ENCODE results near the gene CD48. TPM values are rescaled to one million over a fixed set of nuclear protein-coding genes. Genes with fewer than 3 reads are reported as not detected.
A peak's percentile ranks its signal among the peaks of the same experiment; 100 is the strongest.
"Not testable (repeated sequence)": the region's sequence is repeated elsewhere in the genome, so short reads cannot be mapped to it uniquely, and the experiment has no call there.

The CD48 gene
- total and polyA plus RNA-seq, 2 experiments from 2014 or later = 0.30 TPM; not detected in 1

DNA sequence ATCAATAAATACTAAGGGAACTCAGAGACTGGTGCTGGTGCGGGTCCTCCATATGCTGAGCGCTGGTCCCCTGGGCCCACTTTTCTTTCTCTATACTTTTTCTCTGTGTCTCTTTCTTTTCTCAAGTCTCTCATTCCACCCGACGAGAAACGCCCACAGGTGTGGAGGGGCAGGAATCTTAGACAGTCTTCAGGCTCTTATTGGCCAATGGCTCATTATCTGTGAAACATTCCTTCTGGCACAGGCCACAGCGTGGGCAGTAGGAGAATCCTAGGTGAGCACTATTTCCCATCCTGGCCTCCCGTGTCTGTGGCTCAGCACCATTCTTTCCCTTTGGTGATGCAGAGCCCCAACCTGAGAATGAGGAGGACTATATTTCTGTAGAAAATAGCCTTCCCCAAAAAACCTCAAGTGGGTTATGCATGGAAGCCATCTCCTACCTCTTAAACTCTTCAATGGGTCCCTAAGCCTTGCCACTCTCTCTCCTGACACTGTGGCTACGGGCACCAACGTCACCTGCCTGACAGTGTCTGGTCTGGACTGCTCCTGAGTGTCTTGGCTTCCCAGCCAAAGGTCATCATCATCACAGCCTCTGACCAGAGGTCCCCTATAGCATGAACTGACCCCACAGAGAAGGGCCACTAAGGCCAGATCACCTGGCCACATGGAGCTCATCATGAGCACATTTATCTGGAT is 58.5 kb downstream of the CD48 start:
- Histone ChIP-seq H3K27me3 (no peaks in the 10 kb centered on the region), H3K9me3 (ENCODE audit: low read depth) (no peaks in the 10 kb centered on the region), H3K27ac (peak overlapping the region; percentile 85), H4K20me1 (ENCODE audit: insufficient read depth, poor library complexity, severe bottlenecking) (no peaks in the 10 kb centered on the region), H3K9me2 (replicated peaks; ENCODE audit: insufficient read depth) (no peaks in the 10 kb centered on the region), H3K4me2 (peak overlapping the region; percentile 2), H3K79me2 (no peaks in the 10 kb centered on the region), H2AFZ (no peak overlapping the region), H3K36me3 (replicated peaks; ENCODE audit: insufficient read depth, low read depth) (no peaks in the 10 kb centered on the region), H3K4me1 (ENCODE audit: insufficient read depth) (peaks cover 44% of the 10 kb centered on the region), H3K4me3 (no peak overlapping the region)
- no peak for DNase-seq (ENCODE audit: low spot score)
- WGBS (ENCODE audit: low lambda C conversion rate, missing lambda C conversion rate) = 70% methylated on average over 9 of the region's 9 CpGs
- TF ChIP-seq, protein P1, sequence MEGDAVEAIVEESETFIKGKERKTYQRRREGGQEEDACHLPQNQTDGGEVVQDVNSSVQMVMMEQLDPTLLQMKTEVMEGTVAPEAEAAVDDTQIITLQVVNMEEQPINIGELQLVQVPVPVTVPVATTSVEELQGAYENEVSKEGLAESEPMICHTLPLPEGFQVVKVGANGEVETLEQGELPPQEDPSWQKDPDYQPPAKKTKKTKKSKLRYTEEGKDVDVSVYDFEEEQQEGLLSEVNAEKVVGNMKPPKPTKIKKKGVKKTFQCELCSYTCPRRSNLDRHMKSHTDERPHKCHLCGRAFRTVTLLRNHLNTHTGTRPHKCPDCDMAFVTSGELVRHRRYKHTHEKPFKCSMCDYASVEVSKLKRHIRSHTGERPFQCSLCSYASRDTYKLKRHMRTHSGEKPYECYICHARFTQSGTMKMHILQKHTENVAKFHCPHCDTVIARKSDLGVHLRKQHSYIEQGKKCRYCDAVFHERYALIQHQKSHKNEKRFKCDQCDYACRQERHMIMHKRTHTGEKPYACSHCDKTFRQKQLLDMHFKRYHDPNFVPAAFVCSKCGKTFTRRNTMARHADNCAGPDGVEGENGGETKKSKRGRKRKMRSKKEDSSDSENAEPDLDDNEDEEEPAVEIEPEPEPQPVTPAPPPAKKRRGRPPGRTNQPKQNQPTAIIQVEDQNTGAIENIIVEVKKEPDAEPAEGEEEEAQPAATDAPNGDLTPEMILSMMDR (IDR thresholded peaks at IDR 0.05; ENCODE audit: poor library complexity) = no peak
- TF ChIP-seq EZH2phosphoT487 (IDR thresholded peaks at IDR 0.05; ENCODE audit: low read depth, severe bottlenecking, unreplicated experiment) (no peak), EZH2 (IDR thresholded peaks at IDR 0.05; ENCODE audit: borderline replicate concordance) (no peak)

DNA sequence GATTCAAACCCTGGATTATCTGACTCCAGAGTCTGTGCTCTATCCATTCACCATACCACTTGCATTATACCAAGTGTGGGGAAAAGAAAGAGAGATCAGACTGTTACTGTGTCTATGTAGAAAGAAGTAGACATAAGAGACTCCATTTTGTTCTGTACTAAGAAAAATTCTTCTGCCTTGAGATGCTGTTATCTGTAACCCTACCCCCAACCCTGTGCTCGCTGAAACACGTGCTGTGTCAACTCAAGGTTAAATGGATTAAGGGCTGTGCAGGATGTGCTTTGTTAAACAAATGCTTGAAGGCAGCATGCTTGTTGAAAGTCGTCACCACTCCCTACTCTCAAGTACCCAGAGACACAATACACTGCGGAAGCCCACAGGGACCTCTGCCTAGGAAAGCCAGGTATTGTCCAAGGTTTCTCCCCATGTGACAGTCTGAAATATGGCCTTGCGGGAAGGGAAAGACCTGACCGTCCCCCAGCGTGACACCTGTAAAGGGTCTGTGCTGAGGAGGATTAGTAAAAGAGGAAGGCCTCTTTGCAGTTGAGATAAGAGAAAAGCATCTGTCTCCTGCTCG is 59.5 kb downstream of the CD48 start:
- not testable (repeated sequence) for H3K36me3 ChIP-seq (replicated peaks; ENCODE audit: insufficient read depth, low read depth); H4K20me1 ChIP-seq (ENCODE audit: insufficient read depth, poor library complexity, severe bottlenecking); H3K9me2 ChIP-seq (replicated peaks; ENCODE audit: insufficient read depth); H2AFZ ChIP-seq; H3K4me3 ChIP-seq; H3K27me3 ChIP-seq; H3K9me3 ChIP-seq (ENCODE audit: low read depth); H3K79me2 ChIP-seq
- H3K4me1 ChIP-seq (ENCODE audit: insufficient read depth) = peaks cover 41% of the 10 kb centered on the region
- 11% methylated on average over 8 of the region's 8 CpGs for WGBS (ENCODE audit: low lambda C conversion rate, missing lambda C conversion rate)
- peak overlapping the region; percentile 85 for H3K27ac ChIP-seq
- peak overlapping the region; percentile 2 for H3K4me2 ChIP-seq
- DNase-seq (ENCODE audit: low spot score) = peak; percentile 55

DNA sequence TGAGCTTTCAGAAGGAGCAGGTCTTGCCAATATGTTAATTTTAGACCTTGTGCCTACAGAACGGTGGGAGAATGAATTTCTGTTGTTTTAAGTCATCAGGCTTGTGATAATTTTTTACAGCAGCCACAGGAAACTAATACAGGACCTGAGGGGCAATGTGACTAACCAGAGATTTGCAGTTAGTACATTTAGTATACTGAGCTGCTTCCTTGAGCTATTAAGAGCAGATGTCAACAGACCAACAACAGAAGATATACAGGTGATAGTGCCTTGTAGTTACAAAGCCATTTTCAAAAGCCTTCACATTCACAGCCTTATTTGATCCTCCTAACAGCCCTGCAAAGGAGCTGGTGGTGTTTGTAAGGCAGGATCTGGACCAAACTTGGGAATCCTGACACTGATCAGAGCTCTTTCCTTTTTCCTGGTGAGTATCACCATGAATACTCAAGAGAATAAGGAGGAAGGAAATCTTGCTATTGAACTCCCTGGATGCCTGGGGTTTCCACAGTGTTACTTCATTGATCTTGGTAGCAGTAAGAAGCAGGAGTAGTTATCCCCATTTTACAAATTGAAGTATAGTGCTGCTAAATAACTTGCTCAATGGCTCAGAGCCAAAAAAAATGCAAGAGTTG is 60.1 kb downstream of the CD48 start:
- no peak overlapping the region for H3K4me3 ChIP-seq
- H3K27me3 ChIP-seq = no peaks in the 10 kb centered on the region
- H3K4me2 ChIP-seq = no peak overlapping the region
- no peak for DNase-seq (ENCODE audit: low spot score)
- 7% methylated on average over 1 of the region's 1 CpG for whole genome bisulfite sequencing (ENCODE audit: low lambda C conversion rate, missing lambda C conversion rate)
- no peaks in the 10 kb centered on the region for H3K36me3 ChIP-seq (replicated peaks; ENCODE audit: insufficient read depth, low read depth)
- no peaks in the 10 kb centered on the region for H4K20me1 ChIP-seq (ENCODE audit: insufficient read depth, poor library complexity, severe bottlenecking)
- H2AFZ ChIP-seq = no peak overlapping the region
- H3K27ac ChIP-seq = peak overlapping the region; percentile 85
- H3K9me3 ChIP-seq (ENCODE audit: low read depth) = no peaks in the 10 kb centered on the region
- H3K9me2 ChIP-seq (replicated peaks; ENCODE audit: insufficient read depth) = no peaks in the 10 kb centered on the region
- H3K79me2 ChIP-seq = no peaks in the 10 kb centered on the region
- TF ChIP-seq EZH2 (IDR thresholded peaks at IDR 0.05; ENCODE audit: borderline replicate concordance) = no peak
- no peak for TF ChIP-seq EZH2phosphoT487 (IDR thresholded peaks at IDR 0.05; ENCODE audit: low read depth, severe bottlenecking, unreplicated experiment)
- TF ChIP-seq, protein P1 (IDR thresholded peaks at IDR 0.05; ENCODE audit: poor library complexity) = no peak
- H3K4me1 ChIP-seq (ENCODE audit: insufficient read depth) = peaks cover 41% of the 10 kb centered on the region

DNA sequence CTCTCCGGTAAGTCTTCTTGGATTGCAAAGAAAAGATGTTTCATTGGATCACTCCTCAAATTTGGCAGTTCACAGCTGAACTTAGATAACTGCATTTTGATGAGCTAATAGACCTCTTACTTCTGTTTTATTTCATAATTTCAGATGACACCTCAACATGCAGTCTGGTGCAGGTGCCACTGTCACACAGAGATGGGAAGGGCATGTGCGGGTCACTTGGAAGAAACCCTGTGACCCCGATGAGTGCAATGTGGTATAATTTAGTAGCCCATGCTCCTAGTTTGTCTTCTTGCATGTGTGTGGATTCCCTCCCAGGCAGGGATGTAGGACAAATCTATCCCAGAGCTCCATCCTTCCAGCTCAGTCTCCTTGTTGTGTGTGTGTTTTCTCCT is 64.3 kb downstream of the CD48 start:
- no peak for DNase-seq (ENCODE audit: low spot score)
- Histone ChIP-seq H4K20me1 (ENCODE audit: insufficient read depth, poor library complexity, severe bottlenecking) (no peaks in the 10 kb centered on the region), H3K4me3 (no peak overlapping the region), H2AFZ (no peak overlapping the region), H3K27me3 (no peaks in the 10 kb centered on the region), H3K79me2 (no peaks in the 10 kb centered on the region), H3K36me3 (replicated peaks; ENCODE audit: insufficient read depth, low read depth) (no peaks in the 10 kb centered on the region), H3K9me3 (ENCODE audit: low read depth) (no peaks in the 10 kb centered on the region), H3K9me2 (replicated peaks; ENCODE audit: insufficient read depth) (no peaks in the 10 kb centered on the region), H3K4me2 (no peak overlapping the region), H3K4me1 (ENCODE audit: insufficient read depth) (peaks cover 43% of the 10 kb centered on the region), H3K27ac (peak overlapping the region; percentile 80)
- TF ChIP-seq, protein P1 (IDR thresholded peaks at IDR 0.05; ENCODE audit: poor library complexity) = no peak
- TF ChIP-seq EZH2 (IDR thresholded peaks at IDR 0.05; ENCODE audit: borderline replicate concordance) (no peak), EZH2phosphoT487 (IDR thresholded peaks at IDR 0.05; ENCODE audit: low read depth, severe bottlenecking, unreplicated experiment) (no peak)
- 89% methylated on average over 3 of the region's 3 CpGs for WGBS (ENCODE audit: low lambda C conversion rate, missing lambda C conversion rate)
